DOHH2 (cell line): ENCODE results near the gene RIMKLB.

Experiments used
- H3F3A ChIP-seq: fragments of 200-600 bp; sonication (generic), shearing (Covaris generic); 2 replicates; pipeline ENCODE4 v1.6.0; 2016; ENCODE audit warnings: antibody characterized with exemption, mild to moderate bottlenecking; ENCODE audit not compliant: control insufficient read depth, insufficient read depth
- H3K27ac ChIP-seq: fragments of 200-600 bp; sonication (generic); 2 replicates; pipeline ENCODE4 v1.5.1; 2014; ENCODE audit warnings: low read depth, mild to moderate bottlenecking, low read length, moderate library complexity
- H3K27me3 ChIP-seq: fragments of 200-600 bp; sonication (generic); 2 replicates; pipeline ENCODE4 v1.6.1; 2014; ENCODE audit warnings: mild to moderate bottlenecking, low read length, mixed read lengths; ENCODE audit not compliant: control insufficient read depth
- H3K36me3 ChIP-seq: fragments of 200-600 bp; sonication (generic); 2 replicates; pipeline ENCODE4 v1.6.1; 2014; ENCODE audit warnings: mild to moderate bottlenecking, low read length, moderate library complexity, mixed read lengths; ENCODE audit not compliant: control insufficient read depth
- H3K4me1 ChIP-seq: fragments of 200-600 bp; sonication (generic); 2 replicates; pipeline ENCODE4 v1.6.1; 2014; ENCODE audit warnings: mild to moderate bottlenecking, low read length, mixed read lengths; ENCODE audit not compliant: control insufficient read depth
- H3K4me2 ChIP-seq: fragments of 200-600 bp; sonication (generic); 2 replicates; pipeline ENCODE4 v1.6.0; 2014; ENCODE audit warnings: mild to moderate bottlenecking, low read length, moderate library complexity
- H3K4me3 ChIP-seq: fragments of 200-600 bp; sonication (generic); 2 replicates; pipeline ENCODE4 v1.5.1; 2014; ENCODE audit warnings: mild to moderate bottlenecking, low read length, mixed read lengths
- H3K79me2 ChIP-seq: fragments of 200-600 bp; sonication (generic); 2 replicates; pipeline ENCODE4 v1.6.1; 2014; ENCODE audit warnings: mild to moderate bottlenecking, low read length, mixed read lengths; ENCODE audit not compliant: control insufficient read depth
- H3K9me2 ChIP-seq: fragments of 200-600 bp; sonication (generic); replicated peaks from 2 replicates; pipeline ENCODE4 v1.6.1; 2014; ENCODE audit warnings: mild to moderate bottlenecking, low read length, mixed read lengths; ENCODE audit not compliant: control insufficient read depth
- H3K9me3 ChIP-seq: fragments of 200-600 bp; sonication (generic); 2 replicates; pipeline ENCODE4 v1.6.1; 2014; ENCODE audit warnings: antibody characterized with exemption, low read length, mixed read lengths; ENCODE audit not compliant: control insufficient read depth, insufficient read depth
- H4K20me1 ChIP-seq: fragments of 200-600 bp; sonication (generic); 2 replicates; pipeline ENCODE4 v1.6.0; 2014; ENCODE audit warnings: low read depth, mild to moderate bottlenecking, antibody characterized with exemption, low read length, moderate library complexity; ENCODE audit not compliant: control insufficient read depth, insufficient read depth
- CTCF ChIP-seq: fragments of 200-600 bp; sonication (generic); IDR thresholded peaks from one replicate; pipeline ENCODE4 v1.5.1; 2014; ENCODE audit warnings: antibody characterized with exemption, mild to moderate bottlenecking, low read depth, low read length; ENCODE audit not compliant: poor library complexity, severe bottlenecking
- EZH2phosphoT487 ChIP-seq: fragments of 200-600 bp; sonication (generic); IDR thresholded peaks from 2 replicates; pipeline ENCODE4 v1.6.1; 2017; ENCODE audit warnings: borderline replicate concordance, mild to moderate bottlenecking, antibody characterized with exemption, low read length, moderate library complexity, mixed read lengths

Gene RIMKLB

GRCh38 chr12:8702159-8702558 lies 4.4 kb downstream of the RIMKLB start:
- H3K27me3 ChIP-seq: no peaks in the 10 kb centered on the region
- H3K79me2 ChIP-seq: peaks cover 94% of the 10 kb centered on the region
- peaks cover under 1% of the 10 kb centered on the region; the same call in 1 of the 2 replicates for H3F3A ChIP-seq
- no peak overlapping the region; the same call in 1 of the 2 replicates for H3K4me2 ChIP-seq
- no peak overlapping the region for H3K4me3 ChIP-seq
- peaks cover 61% of the 10 kb centered on the region for H3K36me3 ChIP-seq
- H3K27ac ChIP-seq: no peak overlapping the region
- peaks cover 12% of the 10 kb centered on the region for H4K20me1 ChIP-seq
- H3K9me3 ChIP-seq: no peaks in the 10 kb centered on the region
- peaks cover 34% of the 10 kb centered on the region for H3K4me1 ChIP-seq
- no peak for TF ChIP-seq EZH2phosphoT487
- TF ChIP-seq CTCF: no peak
- no peaks in the 10 kb centered on the region for H3K9me2 ChIP-seq

- no peak overlapping the region for H3K27ac ChIP-seq
Measured at GRCh38 chr12:8709124-8709830, 11.5 kb downstream of the RIMKLB start.

GRCh38 chr12:8712572-8712971 lies 14.8 kb downstream of the RIMKLB start:
- peaks cover 4% of the 10 kb centered on the region; the same call in 1 of the 2 replicates for H4K20me1 ChIP-seq
- peaks cover 80% of the 10 kb centered on the region for H3K79me2 ChIP-seq

More at GRCh38 chr12:8709124-8709830, 11.5 kb downstream of the RIMKLB start:
- H3K79me2 ChIP-seq: peaks cover 89% of the 10 kb centered on the region
- H3K4me2 ChIP-seq: no peak overlapping the region
- H4K20me1 ChIP-seq: peaks cover 4% of the 10 kb centered on the region; the same call in 1 of the 2 replicates
- TF ChIP-seq CTCF (no peak), EZH2phosphoT487 (no peak)
- H3F3A ChIP-seq: 0 out of 2 replicates have a peak, but pooled peaks cover 2% of the 10 kb centered on the region
- peaks cover 4% of the 10 kb centered on the region for H3K4me1 ChIP-seq
- peaks cover 46% of the 10 kb centered on the region for H3K36me3 ChIP-seq
- no peak overlapping the region for H3K4me3 ChIP-seq
- H3K27me3 ChIP-seq: no peaks in the 10 kb centered on the region
- no peaks in the 10 kb centered on the region for H3K9me2 ChIP-seq
- H3K9me3 ChIP-seq: no peaks in the 10 kb centered on the region

More at GRCh38 chr12:8712572-8712971, 14.8 kb downstream of the RIMKLB start:
- Histone ChIP-seq H3K4me2 (no peak overlapping the region), H3K27me3 (no peaks in the 10 kb centered on the region), H3K4me1 (peaks cover 4% of the 10 kb centered on the region), H3K4me3 (no peak overlapping the region), H3K36me3 (peaks cover 61% of the 10 kb centered on the region), H3F3A (0 out of 2 replicates have a peak, but pooled peaks cover under 1% of the 10 kb centered on the region), H3K9me3 (no peaks in the 10 kb centered on the region), H3K27ac (no peak overlapping the region), H3K9me2 (no peaks in the 10 kb centered on the region)
- TF ChIP-seq CTCF (no peak), EZH2phosphoT487 (no peak)
